Measurements from ENCODE around the gene RPS6KA2. TPM values are rescaled to one million over a fixed set of nuclear protein-coding genes. Genes with fewer than 3 reads are reported as not detected.

Gene RPS6KA2
- total RNA-seq, 2 donors from 2014 or later: 78.6 to 131 TPM

DNA sequence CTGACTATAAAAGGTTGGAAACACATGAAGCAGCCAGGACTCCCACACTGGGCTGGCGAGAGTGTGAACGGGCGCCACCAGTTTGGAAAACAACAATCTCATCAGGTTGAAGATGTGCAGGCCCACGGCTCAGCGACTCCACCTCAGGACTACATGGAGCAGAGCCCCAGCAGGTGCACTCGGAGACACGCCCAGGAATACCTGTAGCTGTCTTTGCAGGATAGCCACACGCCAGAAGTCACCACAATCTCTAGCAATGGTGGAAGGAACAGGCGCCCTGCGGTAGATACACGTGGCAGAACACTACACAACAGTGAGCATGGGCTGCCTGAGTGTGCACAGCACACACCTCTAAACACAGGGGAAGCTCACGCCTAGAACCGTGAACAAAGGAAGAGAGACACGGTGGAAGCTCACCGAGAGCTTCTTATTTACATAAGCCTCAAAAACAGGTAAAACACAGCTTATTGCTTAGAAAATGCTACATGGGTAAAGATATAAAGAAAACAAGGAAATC, 28.7 kb upstream of the RPS6KA2 start:
- H3K9me3 ChIP-seq: no peaks in the 10 kb centered on the region
- no peak overlapping the region for H3K27ac ChIP-seq
- no peak for DNase-seq (ENCODE audit: low spot score)
- H3K27me3 ChIP-seq: no peaks in the 10 kb centered on the region
- H3K4me3 ChIP-seq: no peak overlapping the region
- peaks cover 0 to 23% of the 10 kb centered on the region in 2 donors for H3K4me1 ChIP-seq
- no peaks in the 10 kb centered on the region for H3K36me3 ChIP-seq
- TF ChIP-seq, protein P1, sequence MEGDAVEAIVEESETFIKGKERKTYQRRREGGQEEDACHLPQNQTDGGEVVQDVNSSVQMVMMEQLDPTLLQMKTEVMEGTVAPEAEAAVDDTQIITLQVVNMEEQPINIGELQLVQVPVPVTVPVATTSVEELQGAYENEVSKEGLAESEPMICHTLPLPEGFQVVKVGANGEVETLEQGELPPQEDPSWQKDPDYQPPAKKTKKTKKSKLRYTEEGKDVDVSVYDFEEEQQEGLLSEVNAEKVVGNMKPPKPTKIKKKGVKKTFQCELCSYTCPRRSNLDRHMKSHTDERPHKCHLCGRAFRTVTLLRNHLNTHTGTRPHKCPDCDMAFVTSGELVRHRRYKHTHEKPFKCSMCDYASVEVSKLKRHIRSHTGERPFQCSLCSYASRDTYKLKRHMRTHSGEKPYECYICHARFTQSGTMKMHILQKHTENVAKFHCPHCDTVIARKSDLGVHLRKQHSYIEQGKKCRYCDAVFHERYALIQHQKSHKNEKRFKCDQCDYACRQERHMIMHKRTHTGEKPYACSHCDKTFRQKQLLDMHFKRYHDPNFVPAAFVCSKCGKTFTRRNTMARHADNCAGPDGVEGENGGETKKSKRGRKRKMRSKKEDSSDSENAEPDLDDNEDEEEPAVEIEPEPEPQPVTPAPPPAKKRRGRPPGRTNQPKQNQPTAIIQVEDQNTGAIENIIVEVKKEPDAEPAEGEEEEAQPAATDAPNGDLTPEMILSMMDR (IDR thresholded peaks at IDR 0.05): no peak

DNA sequence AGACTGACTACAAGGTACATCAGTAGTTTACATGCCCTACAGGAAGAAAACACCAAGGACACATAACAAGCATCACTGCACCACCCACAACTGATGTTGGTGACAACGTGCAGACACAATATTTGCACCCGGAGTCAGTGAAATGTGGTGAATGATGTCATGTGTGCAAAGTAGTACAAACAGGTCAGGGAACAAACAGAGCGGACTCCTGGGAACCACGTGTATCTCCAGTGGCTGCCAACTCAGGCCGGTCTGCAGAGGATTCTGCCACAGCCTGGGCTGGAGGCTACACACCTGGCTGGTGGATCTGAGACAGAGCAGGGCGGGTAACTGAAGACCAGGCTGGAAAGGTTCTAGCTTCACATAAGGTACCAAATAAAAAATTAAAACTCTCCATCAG, 28.2 kb upstream of the RPS6KA2 start:
- no peak for DNase-seq (ENCODE audit: low spot score)
- Histone ChIP-seq H3K9me3 (no peaks in the 10 kb centered on the region), H3K36me3 (no peaks in the 10 kb centered on the region), H3K27me3 (no peaks in the 10 kb centered on the region), H3K4me1 (peaks cover 0 to 23% of the 10 kb centered on the region in 2 donors), H3K4me3 (no peak overlapping the region), H3K27ac (no peak overlapping the region)
- TF ChIP-seq, protein P1 (IDR thresholded peaks at IDR 0.05): no peak

DNA sequence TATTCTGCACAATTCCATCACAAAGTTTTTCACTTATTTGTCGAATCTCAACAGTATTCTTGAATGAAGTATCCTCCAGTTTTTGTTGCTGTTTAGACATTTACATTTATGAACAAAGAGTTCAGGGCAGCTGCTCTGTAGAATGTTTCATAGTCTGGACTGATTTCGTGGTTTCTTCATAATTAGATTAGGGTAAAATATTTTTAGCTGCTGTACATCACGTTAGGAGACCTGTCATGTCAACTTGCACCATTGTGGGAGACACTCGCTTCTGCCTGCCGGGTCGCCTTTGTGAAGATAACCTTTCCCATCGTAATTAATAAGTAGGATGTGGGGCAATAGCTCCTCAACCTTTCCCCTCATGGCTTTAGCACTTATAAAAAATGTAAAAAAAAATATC, 27.5 kb upstream of the RPS6KA2 start:
- DNase-seq (ENCODE audit: low spot score): no peak
- peaks cover 0 to 18% of the 10 kb centered on the region in 2 donors for H3K4me1 ChIP-seq
- H3K9me3 ChIP-seq: no peaks in the 10 kb centered on the region
- H3K36me3 ChIP-seq: no peaks in the 10 kb centered on the region
- H3K27me3 ChIP-seq: no peaks in the 10 kb centered on the region
- TF ChIP-seq, protein P1 (IDR thresholded peaks at IDR 0.05): no peak
- H3K4me3 ChIP-seq: no peak overlapping the region
- no peak overlapping the region for H3K27ac ChIP-seq

DNA sequence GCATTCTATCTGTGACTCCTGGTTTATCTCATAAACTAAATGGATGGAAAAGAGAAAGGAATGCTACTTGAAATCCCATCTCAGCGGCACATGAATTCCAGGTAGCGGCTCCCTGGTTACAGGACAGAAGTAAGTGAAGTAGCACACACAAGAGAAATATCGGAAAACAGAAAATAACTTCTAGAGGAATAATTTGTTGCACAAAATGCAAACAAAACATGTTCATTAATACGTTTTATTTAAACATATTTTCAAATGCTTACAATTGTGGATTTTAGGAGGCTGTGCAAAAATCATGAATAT, 26.5 kb upstream of the RPS6KA2 start:
- Histone ChIP-seq H3K9me3 (no peaks in the 10 kb centered on the region), H3K27ac (no peak overlapping the region), H3K4me3 (no peak overlapping the region), H3K27me3 (no peaks in the 10 kb centered on the region), H3K4me1 (peaks cover 0 to 8% of the 10 kb centered on the region in 2 donors), H3K36me3 (no peaks in the 10 kb centered on the region)
- DNase-seq (ENCODE audit: low spot score): no peak
- TF ChIP-seq, protein P1 (IDR thresholded peaks at IDR 0.05): no peak

DNA sequence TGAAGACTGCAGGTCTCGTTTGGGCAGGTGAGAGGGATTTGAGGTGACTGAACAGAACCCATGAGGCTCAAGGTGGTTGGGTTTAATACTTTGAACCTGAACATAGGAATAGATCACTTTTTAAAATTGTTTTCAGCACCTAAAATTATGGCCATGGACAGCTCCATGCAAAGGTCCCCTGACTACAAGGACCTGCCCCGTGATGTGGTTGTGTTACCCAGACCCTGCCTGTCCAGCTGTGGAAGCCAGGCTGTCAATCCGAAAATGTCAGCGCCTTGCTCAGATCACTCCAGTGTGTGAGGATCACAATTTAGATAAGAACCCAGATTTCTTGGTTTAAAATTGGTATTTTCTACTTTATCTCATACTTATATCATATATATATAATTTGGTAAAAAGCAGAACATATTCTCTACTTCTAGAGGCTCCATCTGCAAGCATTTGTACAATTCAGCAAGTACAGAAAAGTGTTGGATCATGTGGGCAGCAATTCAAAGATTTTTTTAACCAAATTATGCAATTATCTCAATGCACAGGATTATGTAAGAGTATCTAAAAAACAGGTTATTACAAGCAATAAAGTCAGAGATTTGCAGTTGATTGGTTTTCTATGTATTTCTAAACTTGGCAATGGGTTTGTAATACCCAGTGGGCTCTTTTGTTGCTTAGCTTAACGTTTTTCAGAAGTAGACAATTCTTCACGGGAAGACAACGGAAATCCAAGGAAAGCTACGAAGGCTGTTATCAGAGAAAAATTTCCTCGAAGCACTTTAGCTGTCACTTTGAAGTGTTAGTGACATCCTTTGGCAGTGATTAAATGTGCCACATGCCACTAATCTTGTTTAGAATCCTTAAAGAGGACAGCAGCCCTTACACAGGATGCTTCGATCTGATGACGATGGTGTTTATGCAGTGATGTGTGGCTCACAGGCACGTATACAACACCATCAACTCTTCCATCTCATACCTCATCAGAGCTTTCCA, 24.1 kb upstream of the RPS6KA2 start:
- DNase-seq (ENCODE audit: low spot score): no peak

More for the DNA sequence above, 24.1 kb upstream of the RPS6KA2 start:
- Histone ChIP-seq H3K9me3 (no peaks in the 10 kb centered on the region), H3K27ac (no peak overlapping the region), H3K27me3 (no peaks in the 10 kb centered on the region), H3K4me1 (peaks cover 0 to 5% of the 10 kb centered on the region in 2 donors), H3K36me3 (no peaks in the 10 kb centered on the region), H3K4me3 (no peak overlapping the region)
- TF ChIP-seq, protein P1 (IDR thresholded peaks at IDR 0.05): no peak

Measured in right atrium auricular region (tissue), 2 donors.